GM18526 (cell line): Measurements from ENCODE around the gene ARHGEF3.
A peak's percentile ranks its signal among the peaks of the same experiment; 100 is the strongest.

Source experiments
- POLR2A ChIP-seq: IDR thresholded peaks from 3 replicates; pipeline ENCODE4 v1.6.1; 2011; ENCODE audit not compliant: insufficient read length; ENCODE audit errors: extremely low read depth

ARHGEF3 gene

DNA sequence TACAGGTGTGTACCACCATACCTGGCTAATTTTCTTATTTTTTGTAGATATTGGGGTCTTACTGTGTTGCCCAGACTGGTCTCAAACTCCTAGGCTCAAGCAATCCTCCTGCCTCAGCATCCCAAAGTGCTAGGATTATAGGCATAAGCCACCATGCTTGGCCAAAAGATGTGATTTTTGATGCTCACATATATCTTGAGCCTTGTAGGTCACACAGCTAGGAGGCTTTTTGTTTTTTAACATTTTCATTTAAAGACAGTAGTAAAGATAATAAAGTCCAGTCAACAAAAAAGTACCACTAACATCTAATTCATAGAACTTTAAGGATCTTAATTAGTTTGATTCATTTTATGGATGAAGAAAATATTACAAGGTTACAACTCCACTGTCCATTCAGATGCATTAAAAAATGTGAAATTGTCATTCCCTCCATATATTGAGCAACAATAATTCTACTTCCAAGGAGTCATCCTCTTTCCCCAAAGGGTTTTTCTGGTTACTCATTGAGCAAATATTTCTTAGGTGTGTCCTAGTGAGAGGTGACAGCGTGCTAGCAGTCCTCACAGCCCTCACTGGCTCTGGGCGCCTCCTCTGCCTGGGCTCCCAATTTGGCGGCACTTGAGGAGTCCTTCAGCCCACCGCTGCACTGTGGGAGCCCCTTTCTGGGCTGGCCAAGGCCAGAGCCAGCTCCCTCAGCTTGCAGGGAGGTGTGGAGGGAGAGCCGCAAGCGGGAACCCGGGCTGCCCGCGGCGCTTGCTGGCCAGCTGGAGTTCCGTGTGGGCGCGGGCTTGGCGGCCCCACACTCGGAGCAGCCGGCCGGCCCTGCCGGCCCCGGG is 110.4 kb downstream of the ARHGEF3 start:
- TF ChIP-seq POLR2A: no peak

DNA sequence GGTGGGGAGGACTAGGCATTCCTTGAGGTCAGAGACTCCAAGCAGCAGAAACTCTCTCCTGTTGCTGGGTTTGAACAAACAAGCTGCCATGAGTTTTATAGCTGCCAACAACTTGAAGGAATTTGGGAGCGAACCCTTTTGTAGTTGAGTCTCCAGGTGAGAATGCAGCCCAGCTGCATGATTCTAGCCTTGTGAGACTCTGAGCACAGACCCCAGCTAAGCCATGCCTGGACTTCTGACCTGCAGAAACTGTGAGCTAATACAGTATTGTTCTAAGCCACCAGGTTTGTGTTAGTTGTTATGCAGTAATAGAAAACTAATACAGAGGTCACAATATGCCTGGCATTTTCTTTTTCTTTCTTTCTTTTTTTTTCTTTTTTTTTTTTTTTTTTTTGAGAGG is 112.4 kb downstream of the ARHGEF3 start:
- TF ChIP-seq POLR2A: no peak

DNA sequence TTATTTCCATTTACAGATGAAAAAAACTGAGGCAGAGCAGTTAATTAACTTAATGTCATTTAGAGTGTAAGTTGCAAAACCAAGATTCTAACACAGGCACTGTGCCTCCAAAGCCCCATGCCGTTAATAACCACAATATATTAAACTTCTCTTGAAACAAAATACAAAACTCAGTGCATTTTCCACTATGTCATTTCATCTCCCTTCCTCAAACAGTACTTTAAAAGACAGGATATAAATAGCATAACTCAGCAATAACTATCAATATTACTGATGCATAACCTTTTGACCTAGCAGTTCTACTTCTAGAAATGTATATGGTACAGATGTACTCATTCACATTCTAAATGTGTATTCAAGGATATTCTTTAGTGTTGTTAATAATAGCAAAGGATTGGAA is 113.6 kb downstream of the ARHGEF3 start:
- TF ChIP-seq POLR2A: no peak

DNA sequence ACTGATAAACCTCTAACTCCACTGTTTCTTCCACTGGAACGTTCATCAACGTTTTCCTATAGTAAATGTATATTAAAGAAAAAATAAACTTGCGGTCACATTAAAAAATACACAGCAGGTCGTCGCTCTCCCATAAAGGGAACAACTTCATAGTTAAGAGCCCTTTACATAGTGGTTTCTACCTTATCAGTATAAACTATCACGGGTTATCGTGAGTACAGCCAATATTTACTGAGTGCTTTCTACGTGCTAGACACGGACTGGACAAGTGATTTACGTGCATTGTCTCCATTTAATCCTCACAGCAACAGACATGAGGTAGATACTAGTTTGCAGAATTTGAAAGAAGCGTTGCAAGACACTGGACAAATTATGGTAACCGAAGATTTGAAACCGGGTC is 117.7 kb downstream of the ARHGEF3 start:
- no peak for TF ChIP-seq POLR2A

DNA sequence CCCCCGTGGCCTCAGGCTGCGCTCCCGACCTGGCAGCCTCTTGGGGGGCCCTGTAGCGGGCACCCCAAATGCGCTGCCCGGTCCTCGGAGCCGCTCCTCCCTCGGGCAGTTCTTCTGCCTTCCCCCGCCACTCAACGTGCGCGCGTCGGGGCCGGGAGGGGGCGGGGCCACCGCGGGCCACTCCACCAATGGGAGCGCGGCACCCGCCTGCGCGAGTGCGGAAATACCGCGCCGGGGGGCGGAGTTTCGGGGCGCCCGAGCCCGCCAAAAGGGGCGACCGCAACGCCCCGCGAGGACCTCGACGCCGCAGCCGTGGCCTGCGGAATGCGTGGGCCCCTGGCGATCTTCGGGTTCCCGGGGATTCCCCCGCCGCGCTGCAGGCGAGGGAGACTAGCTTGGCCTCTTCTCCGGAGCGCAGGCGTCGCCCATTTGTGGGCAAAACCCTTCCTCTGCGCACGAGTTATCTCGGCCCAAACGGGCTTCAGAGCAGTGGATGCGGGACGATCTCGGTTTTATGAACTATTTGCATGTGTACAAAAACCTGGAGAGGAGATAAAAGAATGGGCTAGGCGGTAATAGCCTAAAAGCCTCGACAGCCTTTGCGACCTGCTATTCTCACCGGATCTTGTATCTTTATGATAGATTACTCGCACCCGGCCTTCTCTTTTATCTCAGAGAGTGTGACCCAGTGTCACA is 118.5 kb downstream of the ARHGEF3 start, which contains the start of gene TASOR:
Gene TASOR, minus strand, starts transcription at position 144 of the 696 bp plus-strand sequence. CDS start 259 bp downstream, outside the sequence.
- TF ChIP-seq POLR2A: peak; percentile 64

DNA sequence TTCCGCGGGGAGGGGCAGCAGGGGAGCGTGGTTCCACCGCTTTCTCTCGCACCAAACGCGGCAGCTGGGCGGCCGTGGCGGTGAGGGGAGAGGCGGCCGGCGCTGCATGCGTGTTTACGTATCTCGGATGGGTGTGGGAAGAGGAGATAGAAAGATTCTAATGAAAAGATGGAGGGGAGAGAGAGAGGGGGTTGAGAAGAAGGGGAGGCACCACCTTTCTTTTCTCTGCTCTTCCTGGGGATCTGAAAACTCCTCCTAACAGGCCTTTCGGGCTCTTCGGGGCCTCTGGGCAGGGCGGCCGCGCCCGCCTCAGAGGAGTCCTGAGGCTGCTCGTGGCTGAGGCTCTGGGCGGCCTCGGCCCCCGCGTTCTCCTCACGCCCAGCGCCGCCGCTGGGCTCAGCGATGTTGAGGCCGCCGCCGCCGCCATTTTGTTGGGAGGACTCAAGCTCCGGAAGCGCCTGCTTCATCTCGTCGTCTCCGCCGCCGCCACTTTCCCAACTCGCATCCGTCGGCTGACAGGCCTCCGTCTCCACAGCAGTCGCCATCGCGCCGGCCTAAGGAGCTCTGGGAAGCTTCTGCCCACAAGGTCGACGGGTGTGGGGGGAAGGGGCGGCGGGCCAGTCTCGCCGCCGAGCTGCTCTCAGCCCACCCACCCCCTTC is 119.2 kb downstream of the ARHGEF3 start:
- TF ChIP-seq POLR2A: peak; percentile 59

DNA sequence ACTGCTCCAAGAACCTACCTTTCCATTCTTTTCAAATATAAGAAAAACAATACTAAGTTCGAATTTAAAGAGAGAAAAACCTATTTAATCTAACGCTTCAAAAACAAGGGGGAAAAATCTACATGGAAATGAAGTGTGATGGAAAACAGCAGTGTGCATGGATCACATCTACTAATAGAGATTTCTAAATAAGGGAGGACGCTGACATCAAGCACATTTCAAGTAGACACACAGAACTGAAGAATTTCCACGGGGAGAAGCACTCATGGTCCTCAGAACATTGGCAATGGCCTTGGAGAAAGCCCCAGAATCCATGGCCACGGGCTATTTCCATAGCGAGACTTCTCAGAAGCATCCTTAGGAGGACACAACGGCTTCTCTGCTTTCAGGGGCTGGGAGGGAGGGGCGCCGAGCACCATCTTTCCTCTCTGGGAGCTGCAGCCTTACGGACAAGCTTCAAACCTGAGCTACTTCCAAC is 119.7 kb downstream of the ARHGEF3 start:
- TF ChIP-seq POLR2A: no peak

DNA sequence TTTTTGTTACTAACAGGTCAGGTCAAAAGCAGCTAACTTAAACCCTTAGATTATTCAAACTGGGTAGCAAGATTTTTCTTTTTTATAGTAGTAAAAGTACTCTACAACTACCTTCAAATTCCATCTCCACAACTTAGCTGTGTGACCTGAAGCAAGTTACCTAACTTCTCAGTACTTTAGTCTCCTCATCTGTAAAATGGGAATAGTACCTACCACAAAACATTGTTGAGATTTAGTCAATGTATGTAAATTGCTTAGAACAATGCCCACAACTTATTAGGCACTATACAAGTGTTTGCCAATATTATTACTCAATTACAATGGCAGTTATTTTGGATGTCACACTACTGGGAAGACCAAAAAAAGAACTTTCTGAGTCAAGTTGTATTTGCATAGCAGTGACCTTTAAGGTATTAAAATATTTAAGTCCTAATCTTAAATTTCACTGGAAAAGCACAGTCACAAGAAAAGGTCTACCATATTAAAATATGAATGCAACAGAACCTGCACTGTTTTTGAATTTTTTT is 121.6 kb downstream of the ARHGEF3 start:
- TF ChIP-seq POLR2A: no peak
